GM21717 (cell line): Measurements from ENCODE around the gene ATP11C.

Experiments used
- ATAC-seq: cut with Tn5 transposase; IDR thresholded peaks from one replicate; pipeline ENCODE4 v1.9.1; 2021; ENCODE audit warnings: mild to moderate bottlenecking, moderate library complexity; ENCODE audit not compliant: unreplicated experiment

The ATP11C gene

GRCh38 chrX:139815771-139816170 is 117.1 kb downstream of the ATP11C start:
- ATAC-seq: no peak

- peak; percentile 64 for ATAC-seq
These were observed 120.8 kb downstream of the ATP11C start for GRCh38 chrX:139811942-139812629.

GRCh38 chrX:139804482-139804881 is 128.4 kb downstream of the ATP11C start:
- ATAC-seq: no peak

- no peak for ATAC-seq
These were observed 129.6 kb downstream of the ATP11C start for GRCh38 chrX:139803224-139803623.

- ATAC-seq: no peak
These were observed 130.8 kb downstream of the ATP11C start for GRCh38 chrX:139802048-139802447.

GRCh38 chrX:139801397-139801813 is 131.4 kb downstream of the ATP11C start:
- no peak for ATAC-seq

- ATAC-seq: no peak
These were observed 134.2 kb downstream of the ATP11C start for GRCh38 chrX:139798701-139799100.

GRCh38 chrX:139795196-139795595 is 137.7 kb downstream of the ATP11C start:
- ATAC-seq: peak; percentile 99

- ATAC-seq: no peak
These were observed 145.3 kb downstream of the ATP11C start for GRCh38 chrX:139787601-139788000.

- peak; percentile 98 for ATAC-seq
These were observed 148.0 kb downstream of the ATP11C start for GRCh38 chrX:139784807-139785206.

GRCh38 chrX:139783959-139784358 is 148.9 kb downstream of the ATP11C start:
- no peak for ATAC-seq

- no peak for ATAC-seq
These were observed 149.8 kb downstream of the ATP11C start for GRCh38 chrX:139783030-139783429.

- no peak for ATAC-seq
These were observed 156.3 kb downstream of the ATP11C start for GRCh38 chrX:139776599-139776998.

- no peak for ATAC-seq
These were observed 162.5 kb downstream of the ATP11C start for GRCh38 chrX:139770366-139770765.

- ATAC-seq: peak; percentile 71
These were observed 166.3 kb downstream of the ATP11C start for GRCh38 chrX:139766545-139766983.

GRCh38 chrX:139762400-139763183 is 170.3 kb downstream of the ATP11C start:
- no peak for ATAC-seq

- ATAC-seq: no peak
These were observed 173.2 kb downstream of the ATP11C start for GRCh38 chrX:139759637-139760036.

GRCh38 chrX:139758809-139759208 is 174.0 kb downstream of the ATP11C start:
- ATAC-seq: no peak

GRCh38 chrX:139758250-139758649 is 174.6 kb downstream of the ATP11C start:
- no peak for ATAC-seq

GRCh38 chrX:139751053-139751452 is 181.8 kb downstream of the ATP11C start:
- no peak for ATAC-seq

- ATAC-seq: no peak
These were observed 182.5 kb downstream of the ATP11C start for GRCh38 chrX:139750390-139750789.

- peak; percentile 91 for ATAC-seq
These were observed 193.7 kb downstream of the ATP11C start for GRCh38 chrX:139739138-139739537.
